Lung (tissue), 12 donors: ENCODE results near the gene SHANK2. TPM values are rescaled to one million over a fixed set of nuclear protein-coding genes. Genes with fewer than 3 reads are reported as not detected.

Experiments
- ATAC-seq: fragments of 200-7000 bp; cut with Tn5 transposase; one replicate; pipeline ENCODE4 v1.9.1; 2020; ENCODE audit warnings: moderate number of reproducible peaks; ENCODE audit not compliant: insufficient read depth, low FRiP score
- DNase-seq, 3 donors: peaks; one replicate each; pipeline ENCODE4 v3.0.0-alpha.2; 2013 to 2017
- H3K27ac ChIP-seq, 2 donors: one replicate each; pipeline ENCODE4 v1.5.1; 2013; ENCODE audit warnings: mild to moderate bottlenecking in 2 of 2, moderate library complexity in 2 of 2, control low read depth in 1 of 2, inconsistent platforms in 1 of 2, low read depth in 1 of 2, low read length in 1 of 2
- H3K27me3 ChIP-seq, 3 donors: one replicate each; pipeline ENCODE4 v1.5.1; 2013; ENCODE audit warnings: low read length in 2 of 3; ENCODE audit not compliant: control insufficient read depth in 3 of 3, insufficient read depth in 3 of 3
- H3K36me3 ChIP-seq, 4 donors: one replicate each; pipeline ENCODE4 v1.5.1; 2013; ENCODE audit warnings: low read length in 4 of 4, mild to moderate bottlenecking in 1 of 4, moderate library complexity in 1 of 4; ENCODE audit not compliant: control insufficient read depth in 4 of 4, insufficient read depth in 4 of 4
- H3K4me1 ChIP-seq, 5 donors: one replicate each; pipeline ENCODE4 v1.5.1; 2013; ENCODE audit warnings: low read length in 5 of 5, mild to moderate bottlenecking in 2 of 5, moderate library complexity in 1 of 5; ENCODE audit not compliant: control insufficient read depth in 5 of 5, insufficient read depth in 5 of 5
- H3K4me3 ChIP-seq: one replicate; pipeline ENCODE4 v1.5.1; 2013; ENCODE audit warnings: mild to moderate bottlenecking, control low read depth, moderate library complexity
- H3K9ac ChIP-seq, 2 donors: one replicate each; pipeline ENCODE4 v1.5.1; 2013; ENCODE audit warnings: low read length in 2 of 2, control low read depth in 1 of 2; ENCODE audit not compliant: insufficient read depth in 1 of 2
- H3K9me3 ChIP-seq, 4 donors: one replicate each; pipeline ENCODE4 v1.5.1; 2013; ENCODE audit warnings: low read length in 3 of 4, mild to moderate bottlenecking in 1 of 4, moderate library complexity in 1 of 4; ENCODE audit not compliant: control insufficient read depth in 4 of 4, insufficient read depth in 3 of 4
- CTCF ChIP-seq: IDR thresholded peaks from 2 replicates; pipeline ENCODE4 v1.5.1; 2012; ENCODE audit warnings: mild to moderate bottlenecking; ENCODE audit errors: control extremely low read depth, extremely low read depth
- WGBS, 2 donors: extraction: QIAGEN DNeasy Blood & Tissue Kit; methylation state at CpG; one replicate each; pipeline ENCODE4 v1.1.7; 2013; 5-methylcytosine and 5-hydroxymethylcytosine counted together
- polyA plus RNA-seq, 2 donors: library from polyadenylated mRNA; stranded (reverse); fragments of 200-250 nt; gene quantifications; one replicate each; pipeline ENCODE4 v1.2.1, GENCODE V29; 2013
- total RNA-seq, 2 donors: library from RNA; depleted of rRNA in 1 of 2; stranded (reverse); fragments of >200 nt in 1 of 2; gene quantifications; one replicate each; pipeline ENCODE4 v1.2.1, GENCODE V29; 2014 to 2021
- donor health status: control.
- donor health status: control.
- donor health status: Bipolar disorder and iron deficiency.
- donor health status: healthy.
- donor health status: DM: yes; HTN: yes; CAD: no.

Gene SHANK2
- total and polyA plus RNA-seq, 4 donors: 3.0 to 55.4 (median 25.9) TPM

DNA sequence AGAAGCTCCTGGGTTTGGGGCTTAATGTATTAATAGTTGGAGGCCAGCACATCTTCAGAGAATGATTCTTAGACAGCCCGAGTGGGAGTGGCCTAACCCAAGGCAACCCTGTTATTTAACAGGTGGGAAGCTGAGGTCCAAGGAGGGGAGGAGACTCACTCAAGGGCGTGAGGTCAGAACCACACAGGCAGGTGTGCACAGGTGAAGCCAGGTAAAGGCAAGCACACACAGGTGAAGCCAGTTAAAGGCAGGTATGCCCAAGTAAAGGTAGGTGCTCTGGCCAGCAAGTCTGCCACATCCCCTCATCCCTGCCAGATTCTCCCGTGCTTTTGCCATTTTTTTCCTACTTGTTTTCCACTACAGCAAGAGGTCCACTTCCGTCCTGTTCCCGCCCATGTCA is 2.9 kb upstream of the SHANK2 start:
- Histone ChIP-seq H3K4me3 (no peak overlapping the region), H3K36me3 (no peaks in the 10 kb centered on the region), H3K27ac (no peak overlapping the region), H3K4me1 (peaks cover 0 to 27% (median 11%) of the 10 kb centered on the region in 5 donors), H3K27me3 (peaks cover 0 to 19% (median 9%) of the 10 kb centered on the region in 3 donors), H3K9ac (no peak overlapping the region), H3K9me3 (peaks cover 0 to 3% (median 0%) of the 10 kb centered on the region in 4 donors)
- peak in 1 of 3 donors; percentile 39 for DNase-seq
- no peak for ATAC-seq
- no peak for TF ChIP-seq CTCF
- 56 to 72% methylated on average over 5 of the region's 5 CpGs for WGBS, 2 donors

- WGBS, 2 donors: 42 to 44% methylated on average over 5 of the region's 5 CpGs
- TF ChIP-seq CTCF: no peak
- H3K4me3 ChIP-seq: no peak overlapping the region
- H3K9ac ChIP-seq: no peak overlapping the region
- peaks cover 0 to 27% (median 9%) of the 10 kb centered on the region in 3 donors for H3K27me3 ChIP-seq
- H3K9me3 ChIP-seq: no peaks in the 10 kb centered on the region
- H3K36me3 ChIP-seq: no peaks in the 10 kb centered on the region
- DNase-seq (peak in 1 of 3 donors; percentile 10), ATAC-seq (no peak)
- H3K4me1 ChIP-seq: peaks cover 0 to 27% (median 12%) of the 10 kb centered on the region in 5 donors
- H3K27ac ChIP-seq: peak overlapping the region in 1 of 2 donors; percentile 59
Measured at GRCh38 chr11:71253794-71254193, 1.4 kb upstream of the SHANK2 start.

DNA sequence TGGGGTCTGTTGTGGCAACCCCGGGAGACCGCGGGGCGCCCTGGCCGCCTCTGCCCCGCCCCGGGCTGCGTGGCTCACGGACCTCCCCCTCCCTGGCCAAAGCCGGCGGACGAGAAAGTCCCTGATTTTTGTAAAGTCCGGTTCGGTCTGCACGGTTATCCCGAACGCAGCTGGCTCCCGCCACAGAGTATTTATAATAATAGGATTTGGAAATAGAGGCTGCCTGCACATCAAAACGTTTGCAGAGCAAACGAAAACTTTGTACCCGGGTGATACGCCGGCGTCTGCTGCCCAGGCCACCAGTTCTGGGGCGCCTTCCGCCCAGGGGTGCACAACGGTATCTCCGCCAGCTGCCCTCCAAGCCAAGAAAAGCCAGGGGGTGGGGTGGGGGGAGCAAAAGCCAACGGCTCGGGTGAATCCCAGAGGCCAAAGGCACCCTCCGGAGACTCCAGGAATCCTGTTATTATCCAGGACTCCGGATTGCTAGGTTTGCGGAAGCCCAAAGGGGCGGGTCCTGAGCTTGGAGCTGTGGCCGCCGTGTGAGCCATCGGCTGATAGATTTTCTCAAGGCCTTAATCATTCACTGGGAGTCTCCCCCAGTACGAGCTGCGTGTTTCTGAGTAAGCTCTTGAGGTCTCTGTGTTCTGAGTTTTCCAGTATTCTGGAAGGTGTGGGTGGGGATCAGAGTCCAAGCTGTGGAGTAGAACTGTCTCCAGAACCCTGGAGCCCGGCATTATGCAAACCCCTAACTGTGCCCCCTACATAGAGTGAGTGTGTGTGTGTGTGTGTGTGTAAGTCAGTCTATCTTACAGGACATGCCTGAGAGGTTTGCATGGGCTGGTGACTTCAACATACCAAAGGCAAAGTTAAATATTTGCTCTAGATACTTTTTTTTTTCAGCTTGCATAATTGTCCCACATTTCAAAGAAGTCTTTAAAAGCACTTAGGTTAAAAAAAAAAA is 673 bp upstream of the SHANK2 start:
- Histone ChIP-seq H3K27ac (peak overlapping the region in 1 of 2 donors; percentile 85), H3K36me3 (no peaks in the 10 kb centered on the region), H3K9me3 (no peaks in the 10 kb centered on the region), H3K4me3 (peak overlapping the region; percentile 15), H3K4me1 (peaks cover 0 to 28% (median 12%) of the 10 kb centered on the region in 5 donors), H3K9ac (peak overlapping the region in 1 of 2 donors; percentile 55), H3K27me3 (peaks cover 0 to 27% (median 9%) of the 10 kb centered on the region in 3 donors)
- no peak for TF ChIP-seq CTCF
- DNase-seq (peak; percentile 64 to 82 (median 67)), ATAC-seq (peak; percentile 58)
- 4 to 5% methylated on average over 34 to 40 of the region's 40 CpGs for WGBS, 2 donors
